HepG2 (cell line): ENCODE results near the gene COX10. TPM values are rescaled to one million over a fixed set of nuclear protein-coding genes. Genes with fewer than 3 reads are reported as not detected.

ENCODE experiments used
- BRCA1 ChIP-seq: sonication (generic); formaldehyde crosslinking; IDR thresholded peaks from 2 replicates; pipeline ENCODE4 v1.4.0; 2020; ENCODE audit warnings: missing genetic modification reagents
- ZNF282 ChIP-seq: fragments of 450-650 bp; IDR thresholded peaks from 2 replicates; pipeline ENCODE4 v1.6.1; 2018; ENCODE audit not compliant: partially characterized antibody
- ZNF546 ChIP-seq: sonication (generic); formaldehyde crosslinking; conservative IDR thresholded peaks from 2 replicates; pipeline ENCODE4 v1.8.1; 2023; ENCODE audit warnings: mild to moderate bottlenecking, missing genetic modification reagents
- polyA plus RNA-seq, 8 experiments: library from polyadenylated mRNA; depleted of rRNA in 3 of 8; stranded (reverse) in 7 of 8; unstranded in 1 of 8; fragments of >200 nt; fragmentation: Illumina TruSeq in 4 of 8; extraction: Trizol in 4 of 8; gene quantifications; 2 replicates each; pipeline versions ENCODE4 v1.2.1 to v1.2.3, GENCODE V29; 2011 to 2016; ENCODE audit warnings: low read depth in 4 of 8, missing spikeins in 1 of 8, mixed read lengths in 1 of 8; ENCODE audit not compliant: insufficient read depth in 1 of 8
- total RNA-seq, 5 experiments: library from RNA; depleted of rRNA; stranded (reverse); fragments of >200 nt; fragmentation: Illumina TruSeq; extraction: Trizol; gene quantifications; 2 replicates each; pipeline ENCODE4 v1.2.3, GENCODE V29; 2016; ENCODE audit warnings: low read depth in 1 of 5
- TF ChIP-seq, protein P1 (sequence below): IDR thresholded peaks from 2 replicates; pipeline ENCODE4 v1.6.1; 2016; ENCODE audit warnings: low read depth, missing genetic modification reagents, missing compliant biosample characterization
- TF ChIP-seq, protein P2 (sequence below): sonication (generic); formaldehyde crosslinking; IDR thresholded peaks from 2 replicates; pipeline ENCODE4 v1.5.0; 2020; ENCODE audit warnings: missing genetic modification reagents, mild to moderate bottlenecking, borderline replicate concordance
- TF ChIP-seq, protein P3 (sequence below): sonication (generic); formaldehyde crosslinking; IDR thresholded peaks from 2 replicates; pipeline ENCODE4 v1.9.0; 2021; ENCODE audit warnings: missing genetic modification reagents, borderline replicate concordance
- TF ChIP-seq, protein P4 (sequence below): conservative IDR thresholded peaks from 2 replicates; pipeline ENCODE4 v1.6.1; 2018; ENCODE audit warnings: missing genetic modification reagents
- TF ChIP-seq, protein P5 (sequence below): IDR thresholded peaks from 2 replicates; pipeline ENCODE4 v1.6.1; 2016; ENCODE audit warnings: low read depth, control low read depth
- TF ChIP-seq, protein P6 (sequence below): sonication (generic); formaldehyde crosslinking; IDR thresholded peaks from 2 replicates; pipeline ENCODE4 v1.5.0; 2020; ENCODE audit warnings: mild to moderate bottlenecking, missing genetic modification reagents, borderline replicate concordance
- TF ChIP-seq, protein P7 (sequence below): IDR thresholded peaks from 2 replicates; pipeline ENCODE4 v1.6.1; 2016; ENCODE audit warnings: low read depth, borderline replicate concordance

Gene COX10
- total and polyA plus RNA-seq, 2 of the 13 experiments (the other 11 are each of a cell fraction or from before 2014, with no cell fraction given) = 13.9 to 20.1 TPM

DNA sequence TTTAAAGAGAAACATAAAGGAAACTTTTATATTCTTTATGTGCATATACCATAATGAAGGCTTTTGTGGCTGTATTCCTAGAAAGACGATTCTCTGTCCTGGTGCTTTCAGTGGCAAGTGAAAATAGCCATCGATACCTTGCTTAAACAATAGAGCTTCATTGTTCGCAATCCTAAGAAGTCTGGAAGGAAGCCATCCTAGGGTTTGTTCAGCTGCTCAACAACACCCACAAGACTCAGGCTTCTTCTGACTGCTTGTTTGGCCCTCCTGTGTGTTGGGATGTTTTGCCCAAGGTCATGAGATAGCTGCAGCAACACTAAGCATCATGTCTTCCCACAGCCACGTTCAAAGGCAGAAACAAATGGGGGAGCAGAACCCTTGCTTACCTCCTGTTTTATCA lies 36.1 kb upstream of the COX10 start (continued):
- TF ChIP-seq, protein P1, sequence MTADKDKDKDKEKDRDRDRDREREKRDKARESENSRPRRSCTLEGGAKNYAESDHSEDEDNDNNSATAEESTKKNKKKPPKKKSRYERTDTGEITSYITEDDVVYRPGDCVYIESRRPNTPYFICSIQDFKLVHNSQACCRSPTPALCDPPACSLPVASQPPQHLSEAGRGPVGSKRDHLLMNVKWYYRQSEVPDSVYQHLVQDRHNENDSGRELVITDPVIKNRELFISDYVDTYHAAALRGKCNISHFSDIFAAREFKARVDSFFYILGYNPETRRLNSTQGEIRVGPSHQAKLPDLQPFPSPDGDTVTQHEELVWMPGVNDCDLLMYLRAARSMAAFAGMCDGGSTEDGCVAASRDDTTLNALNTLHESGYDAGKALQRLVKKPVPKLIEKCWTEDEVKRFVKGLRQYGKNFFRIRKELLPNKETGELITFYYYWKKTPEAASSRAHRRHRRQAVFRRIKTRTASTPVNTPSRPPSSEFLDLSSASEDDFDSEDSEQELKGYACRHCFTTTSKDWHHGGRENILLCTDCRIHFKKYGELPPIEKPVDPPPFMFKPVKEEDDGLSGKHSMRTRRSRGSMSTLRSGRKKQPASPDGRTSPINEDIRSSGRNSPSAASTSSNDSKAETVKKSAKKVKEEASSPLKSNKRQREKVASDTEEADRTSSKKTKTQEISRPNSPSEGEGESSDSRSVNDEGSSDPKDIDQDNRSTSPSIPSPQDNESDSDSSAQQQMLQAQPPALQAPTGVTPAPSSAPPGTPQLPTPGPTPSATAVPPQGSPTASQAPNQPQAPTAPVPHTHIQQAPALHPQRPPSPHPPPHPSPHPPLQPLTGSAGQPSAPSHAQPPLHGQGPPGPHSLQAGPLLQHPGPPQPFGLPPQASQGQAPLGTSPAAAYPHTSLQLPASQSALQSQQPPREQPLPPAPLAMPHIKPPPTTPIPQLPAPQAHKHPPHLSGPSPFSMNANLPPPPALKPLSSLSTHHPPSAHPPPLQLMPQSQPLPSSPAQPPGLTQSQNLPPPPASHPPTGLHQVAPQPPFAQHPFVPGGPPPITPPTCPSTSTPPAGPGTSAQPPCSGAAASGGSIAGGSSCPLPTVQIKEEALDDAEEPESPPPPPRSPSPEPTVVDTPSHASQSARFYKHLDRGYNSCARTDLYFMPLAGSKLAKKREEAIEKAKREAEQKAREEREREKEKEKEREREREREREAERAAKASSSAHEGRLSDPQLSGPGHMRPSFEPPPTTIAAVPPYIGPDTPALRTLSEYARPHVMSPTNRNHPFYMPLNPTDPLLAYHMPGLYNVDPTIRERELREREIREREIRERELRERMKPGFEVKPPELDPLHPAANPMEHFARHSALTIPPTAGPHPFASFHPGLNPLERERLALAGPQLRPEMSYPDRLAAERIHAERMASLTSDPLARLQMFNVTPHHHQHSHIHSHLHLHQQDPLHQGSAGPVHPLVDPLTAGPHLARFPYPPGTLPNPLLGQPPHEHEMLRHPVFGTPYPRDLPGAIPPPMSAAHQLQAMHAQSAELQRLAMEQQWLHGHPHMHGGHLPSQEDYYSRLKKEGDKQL (CRISPR knock-in tag) = no peak
- TF ChIP-seq, protein P2, sequence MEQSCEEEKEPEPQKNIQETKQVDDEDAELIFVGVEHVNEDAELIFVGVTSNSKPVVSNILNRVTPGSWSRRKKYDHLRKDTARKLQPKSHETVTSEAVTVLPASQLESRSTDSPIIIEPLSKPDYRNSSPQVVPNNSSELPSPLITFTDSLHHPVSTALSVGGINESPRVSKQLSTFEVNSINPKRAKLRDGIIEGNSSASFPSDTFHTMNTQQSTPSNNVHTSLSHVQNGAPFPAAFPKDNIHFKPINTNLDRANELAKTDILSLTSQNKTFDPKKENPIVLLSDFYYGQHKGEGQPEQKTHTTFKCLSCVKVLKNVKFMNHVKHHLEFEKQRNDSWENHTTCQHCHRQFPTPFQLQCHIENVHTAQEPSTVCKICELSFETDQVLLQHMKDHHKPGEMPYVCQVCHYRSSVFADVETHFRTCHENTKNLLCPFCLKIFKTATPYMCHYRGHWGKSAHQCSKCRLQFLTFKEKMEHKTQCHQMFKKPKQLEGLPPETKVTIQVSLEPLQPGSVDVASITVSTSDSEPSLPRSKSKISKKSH (CRISPR knock-in tag) = no peak
- TF ChIP-seq ZNF546 (CRISPR knock-in tag) (no peak), BRCA1 (CRISPR knock-in tag) (no peak), ZNF282 (no peak)
- TF ChIP-seq, protein P3, sequence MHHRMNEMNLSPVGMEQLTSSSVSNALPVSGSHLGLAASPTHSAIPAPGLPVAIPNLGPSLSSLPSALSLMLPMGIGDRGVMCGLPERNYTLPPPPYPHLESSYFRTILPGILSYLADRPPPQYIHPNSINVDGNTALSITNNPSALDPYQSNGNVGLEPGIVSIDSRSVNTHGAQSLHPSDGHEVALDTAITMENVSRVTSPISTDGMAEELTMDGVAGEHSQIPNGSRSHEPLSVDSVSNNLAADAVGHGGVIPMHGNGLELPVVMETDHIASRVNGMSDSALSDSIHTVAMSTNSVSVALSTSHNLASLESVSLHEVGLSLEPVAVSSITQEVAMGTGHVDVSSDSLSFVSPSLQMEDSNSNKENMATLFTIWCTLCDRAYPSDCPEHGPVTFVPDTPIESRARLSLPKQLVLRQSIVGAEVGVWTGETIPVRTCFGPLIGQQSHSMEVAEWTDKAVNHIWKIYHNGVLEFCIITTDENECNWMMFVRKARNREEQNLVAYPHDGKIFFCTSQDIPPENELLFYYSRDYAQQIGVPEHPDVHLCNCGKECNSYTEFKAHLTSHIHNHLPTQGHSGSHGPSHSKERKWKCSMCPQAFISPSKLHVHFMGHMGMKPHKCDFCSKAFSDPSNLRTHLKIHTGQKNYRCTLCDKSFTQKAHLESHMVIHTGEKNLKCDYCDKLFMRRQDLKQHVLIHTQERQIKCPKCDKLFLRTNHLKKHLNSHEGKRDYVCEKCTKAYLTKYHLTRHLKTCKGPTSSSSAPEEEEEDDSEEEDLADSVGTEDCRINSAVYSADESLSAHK (CRISPR knock-in tag) = no peak
- TF ChIP-seq, protein P4, sequence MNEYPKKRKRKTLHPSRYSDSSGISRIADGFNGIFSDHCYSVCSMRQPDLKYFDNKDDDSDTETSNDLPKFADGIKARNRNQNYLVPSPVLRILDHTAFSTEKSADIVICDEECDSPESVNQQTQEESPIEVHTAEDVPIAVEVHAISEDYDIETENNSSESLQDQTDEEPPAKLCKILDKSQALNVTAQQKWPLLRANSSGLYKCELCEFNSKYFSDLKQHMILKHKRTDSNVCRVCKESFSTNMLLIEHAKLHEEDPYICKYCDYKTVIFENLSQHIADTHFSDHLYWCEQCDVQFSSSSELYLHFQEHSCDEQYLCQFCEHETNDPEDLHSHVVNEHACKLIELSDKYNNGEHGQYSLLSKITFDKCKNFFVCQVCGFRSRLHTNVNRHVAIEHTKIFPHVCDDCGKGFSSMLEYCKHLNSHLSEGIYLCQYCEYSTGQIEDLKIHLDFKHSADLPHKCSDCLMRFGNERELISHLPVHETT (CRISPR knock-in tag) = no peak
- TF ChIP-seq, protein P5, sequence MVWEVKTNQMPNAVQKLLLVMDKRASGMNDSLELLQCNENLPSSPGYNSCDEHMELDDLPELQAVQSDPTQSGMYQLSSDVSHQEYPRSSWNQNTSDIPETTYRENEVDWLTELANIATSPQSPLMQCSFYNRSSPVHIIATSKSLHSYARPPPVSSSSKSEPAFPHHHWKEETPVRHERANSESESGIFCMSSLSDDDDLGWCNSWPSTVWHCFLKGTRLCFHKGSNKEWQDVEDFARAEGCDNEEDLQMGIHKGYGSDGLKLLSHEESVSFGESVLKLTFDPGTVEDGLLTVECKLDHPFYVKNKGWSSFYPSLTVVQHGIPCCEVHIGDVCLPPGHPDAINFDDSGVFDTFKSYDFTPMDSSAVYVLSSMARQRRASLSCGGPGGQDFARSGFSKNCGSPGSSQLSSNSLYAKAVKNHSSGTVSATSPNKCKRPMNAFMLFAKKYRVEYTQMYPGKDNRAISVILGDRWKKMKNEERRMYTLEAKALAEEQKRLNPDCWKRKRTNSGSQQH = no peak
- TF ChIP-seq, protein P6, sequence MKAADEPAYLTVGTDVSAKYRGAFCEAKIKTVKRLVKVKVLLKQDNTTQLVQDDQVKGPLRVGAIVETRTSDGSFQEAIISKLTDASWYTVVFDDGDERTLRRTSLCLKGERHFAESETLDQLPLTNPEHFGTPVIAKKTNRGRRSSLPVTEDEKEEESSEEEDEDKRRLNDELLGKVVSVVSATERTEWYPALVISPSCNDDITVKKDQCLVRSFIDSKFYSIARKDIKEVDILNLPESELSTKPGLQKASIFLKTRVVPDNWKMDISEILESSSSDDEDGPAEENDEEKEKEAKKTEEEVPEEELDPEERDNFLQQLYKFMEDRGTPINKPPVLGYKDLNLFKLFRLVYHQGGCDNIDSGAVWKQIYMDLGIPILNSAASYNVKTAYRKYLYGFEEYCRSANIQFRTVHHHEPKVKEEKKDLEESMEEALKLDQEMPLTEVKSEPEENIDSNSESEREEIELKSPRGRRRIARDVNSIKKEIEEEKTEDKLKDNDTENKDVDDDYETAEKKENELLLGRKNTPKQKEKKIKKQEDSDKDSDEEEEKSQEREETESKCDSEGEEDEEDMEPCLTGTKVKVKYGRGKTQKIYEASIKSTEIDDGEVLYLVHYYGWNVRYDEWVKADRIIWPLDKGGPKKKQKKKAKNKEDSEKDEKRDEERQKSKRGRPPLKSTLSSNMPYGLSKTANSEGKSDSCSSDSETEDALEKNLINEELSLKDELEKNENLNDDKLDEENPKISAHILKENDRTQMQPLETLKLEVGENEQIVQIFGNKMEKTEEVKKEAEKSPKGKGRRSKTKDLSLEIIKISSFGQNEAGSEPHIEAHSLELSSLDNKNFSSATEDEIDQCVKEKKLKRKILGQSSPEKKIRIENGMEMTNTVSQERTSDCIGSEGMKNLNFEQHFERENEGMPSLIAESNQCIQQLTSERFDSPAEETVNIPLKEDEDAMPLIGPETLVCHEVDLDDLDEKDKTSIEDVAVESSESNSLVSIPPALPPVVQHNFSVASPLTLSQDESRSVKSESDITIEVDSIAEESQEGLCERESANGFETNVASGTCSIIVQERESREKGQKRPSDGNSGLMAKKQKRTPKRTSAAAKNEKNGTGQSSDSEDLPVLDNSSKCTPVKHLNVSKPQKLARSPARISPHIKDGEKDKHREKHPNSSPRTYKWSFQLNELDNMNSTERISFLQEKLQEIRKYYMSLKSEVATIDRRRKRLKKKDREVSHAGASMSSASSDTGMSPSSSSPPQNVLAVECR = no peak
- TF ChIP-seq, protein P7, sequence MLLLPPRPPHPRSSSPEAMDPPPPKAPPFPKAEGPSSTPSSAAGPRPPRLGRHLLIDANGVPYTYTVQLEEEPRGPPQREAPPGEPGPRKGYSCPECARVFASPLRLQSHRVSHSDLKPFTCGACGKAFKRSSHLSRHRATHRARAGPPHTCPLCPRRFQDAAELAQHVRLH (CRISPR knock-in tag) = no peak
